GM19240 (cell line): ENCODE results near the gene HFE.
A peak's percentile ranks its signal among the peaks of the same experiment; 100 is the strongest.
"Not testable (repeated sequence)": the region's sequence is repeated elsewhere in the genome, so short reads cannot be mapped to it uniquely, and the experiment has no call there.

Source experiments
- DNase-seq: peaks from one replicate; pipeline ENCODE4 v3.0.0; 2011; ENCODE audit warnings: low spot score; ENCODE audit not compliant: insufficient read length

The HFE gene

GRCh38 chr6:26087284-26088115 lies at the start of gene HFE:
Gene HFE (plus strand): TSS chr6:26087429. CDS start chr6:26087441, 12 bp downstream.
- DNase-seq = peak; percentile 4

GRCh38 chr6:26041946-26042345 lies 45.3 kb upstream of the HFE start:
- no peak for DNase-seq

- DNase-seq = no peak
Measured at GRCh38 chr6:26043384-26044139, 43.7 kb upstream of the HFE start.

- no peak for DNase-seq
Measured at GRCh38 chr6:26044140-26045064, 42.8 kb upstream of the HFE start.

GRCh38 chr6:26045065-26045927 lies 41.9 kb upstream of the HFE start:
- DNase-seq = no peak

GRCh38 chr6:26045928-26046368 lies 41.3 kb upstream of the HFE start:
- DNase-seq = no peak

GRCh38 chr6:26047329-26047728 lies 39.9 kb upstream of the HFE start:
- not testable (repeated sequence) for DNase-seq

DNA sequence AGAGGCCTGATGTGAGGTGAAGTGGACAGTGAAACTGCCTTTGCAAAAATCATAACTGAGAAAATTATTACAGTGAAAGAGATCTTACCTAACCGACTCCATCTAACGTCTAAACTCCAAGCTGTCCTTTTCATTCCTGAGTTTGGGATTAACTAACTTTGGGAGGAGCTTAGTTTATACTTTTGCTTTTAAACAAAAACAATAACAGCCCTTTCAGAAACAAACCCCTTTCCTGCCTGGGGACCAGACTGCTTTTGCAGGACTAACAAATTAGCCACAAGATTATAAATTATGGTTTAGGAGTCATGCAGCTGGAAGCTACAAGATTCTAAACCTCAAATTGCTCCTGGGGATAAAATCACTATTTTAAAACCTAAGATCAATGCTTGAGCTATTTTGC lies 38.6 kb upstream of the HFE start:
- no peak for DNase-seq

GRCh38 chr6:26051665-26052310 lies 35.4 kb upstream of the HFE start:
- DNase-seq = no peak

- not testable (repeated sequence) for DNase-seq
Measured at GRCh38 chr6:26052762-26053250, 34.4 kb upstream of the HFE start.

- no peak for DNase-seq
Measured at GRCh38 chr6:26053992-26054780, 33.0 kb upstream of the HFE start.

DNA sequence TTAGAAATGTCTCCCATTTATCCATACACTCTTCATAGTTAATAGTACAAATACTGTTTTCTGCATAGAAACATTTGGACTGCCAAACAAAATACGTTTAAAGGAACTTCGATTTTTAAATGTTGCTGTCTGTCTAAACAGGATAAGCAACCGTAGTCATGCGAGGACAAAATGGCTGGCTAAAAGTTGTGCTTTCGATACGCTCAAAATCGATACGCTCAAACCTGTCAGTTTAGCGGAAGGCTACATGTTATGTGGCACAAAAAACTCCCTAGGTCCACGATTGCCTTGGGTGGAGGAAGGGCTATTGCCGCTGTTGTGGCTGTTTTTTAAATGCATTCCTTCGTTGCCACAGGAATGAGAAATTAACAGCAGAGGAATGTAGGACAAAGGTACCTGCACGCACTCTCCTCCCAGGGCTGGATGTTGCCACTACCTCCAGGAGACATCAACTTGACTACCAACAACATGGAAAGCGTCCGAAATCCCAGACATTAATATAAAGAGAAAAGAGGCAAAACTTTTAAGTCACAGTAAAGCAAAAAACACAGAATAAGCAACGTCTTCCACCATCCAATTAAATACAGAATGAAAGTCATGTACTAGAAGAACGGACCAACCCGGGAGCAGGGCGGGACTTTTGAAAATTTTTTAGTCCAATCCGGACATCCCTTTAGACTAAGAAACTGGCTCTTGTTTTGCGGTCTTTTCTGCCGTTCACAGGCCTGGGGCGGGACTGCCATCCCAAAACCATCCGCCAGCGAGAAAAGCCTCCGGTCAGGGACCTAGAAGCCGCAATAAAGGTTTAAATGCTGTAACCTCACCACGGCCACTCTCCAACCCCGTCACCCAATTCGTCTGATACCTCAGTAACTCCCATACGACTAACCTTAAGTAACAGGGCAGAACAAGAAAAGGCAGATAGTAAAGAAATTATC lies 32.2 kb upstream of the HFE start:
- DNase-seq = no peak

DNA sequence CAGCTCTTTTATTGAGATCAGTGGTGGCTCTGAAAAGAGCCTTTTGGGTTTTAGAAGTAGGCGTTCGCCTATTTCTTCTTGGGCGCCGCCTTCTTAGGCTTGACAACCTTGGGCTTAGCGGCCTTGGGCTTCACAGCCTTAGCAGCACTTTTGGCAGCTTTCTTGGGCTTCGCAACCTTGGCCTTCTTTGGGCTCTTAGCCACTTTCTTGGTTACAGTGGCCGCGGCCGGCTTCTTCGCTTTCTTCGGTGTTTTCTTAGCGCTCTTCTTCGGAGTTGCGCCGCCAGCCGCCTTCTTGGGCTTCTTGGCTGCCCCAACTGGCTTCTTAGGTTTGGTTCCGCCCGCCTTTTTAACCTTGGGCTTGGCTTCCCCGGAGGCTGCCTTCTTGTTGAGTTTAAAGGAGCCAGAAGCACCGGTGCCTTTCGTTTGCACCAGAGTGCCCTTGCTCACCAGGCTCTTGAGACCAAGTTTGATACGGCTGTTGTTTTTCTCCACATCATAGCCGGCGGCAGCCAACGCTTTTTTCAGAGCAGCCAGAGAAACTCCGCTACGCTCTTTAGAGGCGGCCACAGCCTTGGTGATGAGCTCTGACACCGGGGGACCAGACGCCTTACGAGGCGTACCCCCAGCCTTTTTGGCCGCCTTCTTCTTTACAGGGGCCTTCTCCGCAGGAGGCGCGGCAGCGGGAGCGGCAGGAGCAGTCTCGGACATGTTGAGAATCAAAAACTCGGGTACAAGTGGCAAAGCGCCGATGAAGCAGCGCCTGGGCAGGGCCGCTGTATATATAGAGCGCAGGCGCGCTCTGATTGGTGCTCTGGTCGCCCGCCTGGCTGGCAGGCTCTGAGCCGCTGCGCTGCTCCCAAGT lies 31.3 kb upstream of the HFE start:
- DNase-seq = no peak

GRCh38 chr6:26056583-26057350 lies 30.5 kb upstream of the HFE start:
- no peak for DNase-seq

- no peak for DNase-seq
Measured at GRCh38 chr6:26057899-26058298, 29.3 kb upstream of the HFE start.

DNA sequence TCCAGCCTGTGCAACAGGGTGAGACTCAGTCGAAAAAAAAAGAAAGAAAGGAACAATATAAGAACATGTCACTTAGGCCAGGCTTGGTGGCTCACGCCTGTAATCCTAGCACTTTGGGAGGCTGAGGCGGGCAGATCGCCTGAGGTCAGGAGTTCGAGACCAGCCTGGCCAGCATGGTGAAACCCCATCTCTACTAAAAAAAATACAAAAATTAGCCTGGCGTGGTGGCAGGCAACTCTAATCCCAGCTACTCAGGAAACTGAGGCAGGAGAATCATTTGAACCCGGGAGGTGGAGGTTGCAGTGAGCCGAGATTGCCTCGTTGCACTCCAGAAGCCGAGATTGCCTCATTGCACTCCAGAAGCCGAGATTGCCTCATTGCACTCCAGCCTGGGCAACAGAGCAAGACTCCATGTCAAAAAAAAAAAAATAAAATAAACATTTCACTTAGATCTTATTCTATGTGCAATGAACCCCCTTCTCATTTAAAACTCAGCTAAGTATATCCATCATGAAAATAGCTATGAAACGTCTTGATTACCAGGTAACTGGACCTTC lies 28.7 kb upstream of the HFE start:
- not testable (repeated sequence) for DNase-seq
